ENCODE measurements around the gene KCNV2. TPM values are rescaled to one million over a fixed set of nuclear protein-coding genes. Genes with fewer than 3 reads are reported as not detected.

KCNV2 gene
- total and polyA plus RNA-seq, 2 donors from 2014 or later, result not detected

DNA sequence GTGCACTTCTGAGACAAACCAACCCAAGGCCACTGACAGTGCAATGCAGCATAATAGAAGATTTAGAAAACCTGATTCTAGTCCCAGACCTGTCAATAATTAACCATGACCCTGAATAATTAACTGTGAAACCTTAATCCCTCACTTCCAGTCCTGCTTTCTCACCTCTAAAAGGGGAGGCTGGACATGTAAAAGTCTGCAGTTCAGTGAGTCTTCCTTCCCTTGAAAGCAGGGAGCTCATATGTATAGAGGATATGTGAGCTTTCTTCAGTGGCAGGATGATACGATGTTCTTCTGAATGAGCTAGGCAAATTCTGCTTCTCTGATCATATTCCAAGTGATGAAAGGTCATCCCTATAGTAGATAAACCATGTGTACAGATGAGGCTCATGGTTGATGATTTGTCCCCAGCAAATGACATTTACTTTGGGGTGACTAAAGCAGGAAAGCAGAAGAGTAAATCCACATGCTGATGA is 2.9 kb downstream of the KCNV2 start:
- peak; percentile 25 for FAIRE-seq
- no peak overlapping the region for H3K9ac ChIP-seq (ENCODE audit: low read length in 3 of 3)
- DNase-seq, result peak in 2 of 5 donors; percentile 67 to 69

DNA sequence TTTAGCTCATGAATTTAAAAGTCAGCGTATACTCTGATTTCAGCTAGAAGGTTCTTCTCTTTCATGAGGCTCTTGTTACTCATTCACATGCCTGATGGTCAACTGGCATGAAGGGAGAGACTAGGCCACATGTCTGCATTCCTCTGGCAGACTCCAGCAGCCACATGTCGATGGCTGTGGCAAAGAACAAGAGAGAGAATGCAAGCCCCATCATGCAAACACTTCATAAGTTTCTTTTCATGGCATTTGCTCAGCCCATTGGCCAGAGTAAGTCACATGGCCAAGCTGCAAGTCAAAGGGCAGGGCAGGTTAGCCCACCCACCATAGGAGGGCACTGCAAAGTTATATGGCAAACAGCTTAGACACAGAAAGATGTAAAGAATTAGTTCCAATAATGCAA is 5.4 kb downstream of the KCNV2 start:
- Histone ChIP-seq H3K4me3 (ENCODE audit: low read length in 3 of 3) (no peak overlapping the region), H3K36me3 (ENCODE audit: control insufficient read depth in 2 of 3, insufficient read depth in 3 of 3, low read length in 3 of 3) (no peaks in the 10 kb centered on the region), H3K27ac (ENCODE audit: low read depth in 2 of 2, low read length in 2 of 2) (no peak overlapping the region), H3K27me3 (ENCODE audit: control insufficient read depth, insufficient read depth, low read length) (no peaks in the 10 kb centered on the region), H3K9me3 (ENCODE audit: control insufficient read depth in 2 of 3, insufficient read depth in 1 of 3, low read length in 3 of 3) (no peaks in the 10 kb centered on the region), H3K4me1 (ENCODE audit: control insufficient read depth in 2 of 3, insufficient read depth in 2 of 3, low read depth in 1 of 3, low read length in 3 of 3) (peaks cover 3 to 12% (median 4%) of the 10 kb centered on the region in 3 donors), H3K9ac (ENCODE audit: low read length in 3 of 3) (no peak overlapping the region)
- TF ChIP-seq, protein P1, sequence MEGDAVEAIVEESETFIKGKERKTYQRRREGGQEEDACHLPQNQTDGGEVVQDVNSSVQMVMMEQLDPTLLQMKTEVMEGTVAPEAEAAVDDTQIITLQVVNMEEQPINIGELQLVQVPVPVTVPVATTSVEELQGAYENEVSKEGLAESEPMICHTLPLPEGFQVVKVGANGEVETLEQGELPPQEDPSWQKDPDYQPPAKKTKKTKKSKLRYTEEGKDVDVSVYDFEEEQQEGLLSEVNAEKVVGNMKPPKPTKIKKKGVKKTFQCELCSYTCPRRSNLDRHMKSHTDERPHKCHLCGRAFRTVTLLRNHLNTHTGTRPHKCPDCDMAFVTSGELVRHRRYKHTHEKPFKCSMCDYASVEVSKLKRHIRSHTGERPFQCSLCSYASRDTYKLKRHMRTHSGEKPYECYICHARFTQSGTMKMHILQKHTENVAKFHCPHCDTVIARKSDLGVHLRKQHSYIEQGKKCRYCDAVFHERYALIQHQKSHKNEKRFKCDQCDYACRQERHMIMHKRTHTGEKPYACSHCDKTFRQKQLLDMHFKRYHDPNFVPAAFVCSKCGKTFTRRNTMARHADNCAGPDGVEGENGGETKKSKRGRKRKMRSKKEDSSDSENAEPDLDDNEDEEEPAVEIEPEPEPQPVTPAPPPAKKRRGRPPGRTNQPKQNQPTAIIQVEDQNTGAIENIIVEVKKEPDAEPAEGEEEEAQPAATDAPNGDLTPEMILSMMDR (IDR thresholded peaks at IDR 0.05; ENCODE audit: borderline replicate concordance, extremely low read depth, insufficient read depth), result no peak
- intact Hi-C loops (cut with DNase I), result no loop called here
- peak in 3 of 5 donors; percentile 52 to 80 (median 73) for DNase-seq
- no peak for FAIRE-seq

More for the DNA sequence above, 2.9 kb downstream of the KCNV2 start:
- peaks cover 3 to 12% (median 3%) of the 10 kb centered on the region in 3 donors for H3K4me1 ChIP-seq (ENCODE audit: control insufficient read depth in 2 of 3, insufficient read depth in 2 of 3, low read depth in 1 of 3, low read length in 3 of 3)
- no peaks in the 10 kb centered on the region for H3K36me3 ChIP-seq (ENCODE audit: control insufficient read depth in 2 of 3, insufficient read depth in 3 of 3, low read length in 3 of 3)
- no peak overlapping the region for H3K27ac ChIP-seq (ENCODE audit: low read depth in 2 of 2, low read length in 2 of 2)
- intact Hi-C loops (cut with DNase I), result no loop called here
- TF ChIP-seq, protein P1 (IDR thresholded peaks at IDR 0.05; ENCODE audit: borderline replicate concordance, extremely low read depth, insufficient read depth), result no peak
- H3K4me3 ChIP-seq (ENCODE audit: low read length in 3 of 3), result no peak overlapping the region
- no peaks in the 10 kb centered on the region for H3K27me3 ChIP-seq (ENCODE audit: control insufficient read depth, insufficient read depth, low read length)
- H3K9me3 ChIP-seq (ENCODE audit: control insufficient read depth in 2 of 3, insufficient read depth in 1 of 3, low read length in 3 of 3), result no peaks in the 10 kb centered on the region

DNA sequence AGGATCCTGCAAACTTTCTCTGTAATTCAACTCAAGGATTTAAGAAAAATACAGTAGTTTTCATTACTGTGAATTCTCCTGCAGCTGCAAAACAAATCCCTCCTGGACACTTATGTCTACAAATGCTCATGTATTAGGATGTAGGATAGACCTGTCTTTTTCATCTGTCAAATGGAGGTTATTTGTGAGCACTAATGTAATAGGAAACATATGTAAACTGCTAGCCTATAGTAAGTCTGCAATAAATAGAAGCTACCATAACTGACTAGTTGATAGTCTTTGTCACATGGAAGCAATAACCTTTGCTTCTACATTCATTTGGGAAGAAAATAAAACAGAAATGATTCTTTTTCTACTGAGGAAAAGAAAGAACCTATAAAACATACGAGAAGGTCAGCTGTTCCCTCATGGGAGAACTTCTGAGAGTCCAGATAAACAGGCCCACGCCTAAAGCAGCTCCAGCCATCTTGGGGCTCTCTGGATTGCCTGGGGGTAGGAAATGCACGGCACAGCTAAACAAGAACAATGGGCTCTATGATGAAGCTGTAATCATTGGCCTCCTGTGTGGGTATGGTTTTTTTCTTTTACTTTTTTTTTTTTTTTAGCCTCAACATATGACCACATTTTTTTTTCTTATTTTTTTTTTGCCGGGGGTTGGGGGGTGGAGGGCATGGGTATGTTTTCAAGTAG is 6.2 kb downstream of the KCNV2 start:
- Histone ChIP-seq H3K27me3 (ENCODE audit: control insufficient read depth, insufficient read depth, low read length) (no peaks in the 10 kb centered on the region), H3K27ac (ENCODE audit: low read depth in 2 of 2, low read length in 2 of 2) (no peak overlapping the region), H3K4me1 (ENCODE audit: control insufficient read depth in 2 of 3, insufficient read depth in 2 of 3, low read depth in 1 of 3, low read length in 3 of 3) (peaks cover 5 to 12% (median 8%) of the 10 kb centered on the region in 3 donors), H3K9me3 (ENCODE audit: control insufficient read depth in 2 of 3, insufficient read depth in 1 of 3, low read length in 3 of 3) (no peaks in the 10 kb centered on the region), H3K4me3 (ENCODE audit: low read length in 3 of 3) (no peak overlapping the region), H3K36me3 (ENCODE audit: control insufficient read depth in 2 of 3, insufficient read depth in 3 of 3, low read length in 3 of 3) (no peaks in the 10 kb centered on the region), H3K9ac (ENCODE audit: low read length in 3 of 3) (no peak overlapping the region)
- FAIRE-seq (no peak), DNase-seq (peak in 1 of 5 donors; percentile 37)
- TF ChIP-seq, protein P1 (IDR thresholded peaks at IDR 0.05; ENCODE audit: borderline replicate concordance, extremely low read depth, insufficient read depth), result no peak
- intact Hi-C loops (cut with DNase I), result no loop called here
